ENCODE data around the gene CDH24. TPM values are rescaled to one million over a fixed set of nuclear protein-coding genes. Genes with fewer than 3 reads are reported as not detected.

CDH24 gene
- total and polyA plus RNA-seq, 2 of the 8 experiments (the other 6 are each of a cell fraction or from before 2014, with no cell fraction given), result 18.1 to 27.6 TPM

DNA sequence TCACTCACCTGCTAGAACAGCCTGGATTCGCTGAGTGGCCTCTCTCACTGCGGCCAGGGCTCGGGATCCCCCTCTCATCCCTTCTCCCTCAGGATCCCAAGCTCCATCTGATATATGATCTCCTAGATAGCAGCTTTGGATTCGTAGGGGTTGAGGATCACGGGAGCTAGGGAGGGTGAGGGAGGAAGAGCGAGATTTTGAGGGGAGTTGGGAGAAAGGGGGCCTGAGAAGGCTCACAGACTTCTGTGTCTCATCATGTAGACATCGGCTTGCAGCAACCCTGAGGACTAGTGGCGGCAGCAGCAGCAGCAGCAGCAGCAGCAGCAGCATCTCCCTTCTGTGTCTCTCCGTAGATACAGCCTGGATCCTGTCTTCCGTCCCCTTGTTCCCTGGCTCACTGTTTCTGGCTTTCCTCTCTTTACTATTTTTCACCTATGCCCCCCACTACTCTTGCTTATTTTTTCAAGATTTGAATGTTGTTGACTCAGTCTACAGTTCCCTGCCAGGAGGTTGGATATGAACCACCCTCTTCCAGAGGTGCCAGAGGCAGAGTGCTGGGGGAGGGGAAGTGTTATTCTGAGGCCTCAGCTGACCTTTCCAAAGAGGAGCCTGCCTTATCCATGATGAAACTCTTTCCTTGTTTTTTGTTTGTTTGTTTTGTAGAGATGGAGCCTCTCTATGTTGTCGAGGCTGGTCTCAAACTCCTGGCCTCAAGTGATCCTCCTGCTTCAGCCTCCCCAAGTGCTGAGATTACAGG, 47.4 kb upstream of the CDH24 start, which contains the start of gene CIROP:
CIROP (minus strand) TSS at position 399 of the 757 bp plus-strand sequence; CDS start at position 330, 69 bp downstream.
- 57 to 100% methylated on average over 1 to 11 of the region's 11 CpGs for WGBS, 2 experiments (ENCODE audit: extremely low coverage in 1 of 2, insufficient coverage in 1 of 2, insufficient read length in 1 of 2, insufficient replicate concordance in 2 of 2, low coverage in 1 of 2, low lambda C conversion rate in 2 of 2, missing lambda C conversion rate in 1 of 2)
- H3K4ac ChIP-seq (replicated peaks; ENCODE audit: insufficient read length, low read depth, low read length), result no peak within 1 kb of the TSS
- 0 out of 2 replicates have a peak within 1 kb of the TSS, but pooled peaks have one; percentile 17 for H2AK5ac ChIP-seq (ENCODE audit: low read depth, low read length)
- peak within 1 kb of the TSS; percentile 12; the same call in 1 of the 2 replicates for H2BK15ac ChIP-seq (ENCODE audit: low read length)
- H3K4me1 ChIP-seq (replicated peaks in 1 of 4; ENCODE audit: control insufficient read depth in 3 of 4, insufficient read depth in 4 of 4, low read length in 3 of 4), result peaks cover 6 to 15% (median 9%) of the 10 kb centered on the region in 4 experiments; a peak in 4 of 7 replicates
- peak within 1 kb of the TSS; percentile 75; the same call in 1 of the 2 replicates for H2BK12ac ChIP-seq (ENCODE audit: low read depth, low read length)
- no peak within 1 kb of the TSS for H4K91ac ChIP-seq (replicated peaks; ENCODE audit: insufficient read length, low read length)
- H3K23me2 ChIP-seq (ENCODE audit: low read depth, low read length), result no peaks in the 10 kb centered on the region
- CTCF ChIA-PET (ENCODE audit: partially characterized antibody), result interaction anchor here (1.4 kb wide), 2 partner anchors 9 to 34 kb away, joined by 4 to 7 read pairs; no protein-coding TSS in a partner anchor
- no peak within 1 kb of the TSS; the same call in 1 of the 2 replicates for H2BK5ac ChIP-seq (ENCODE audit: low read depth, low read length)
- H3K79me1 ChIP-seq (ENCODE audit: low read depth, low read length), result no peaks in the 10 kb centered on the region
- H3K14ac ChIP-seq (ENCODE audit: insufficient read length), result no peak within 1 kb of the TSS
- H4K20me1 ChIP-seq (replicated peaks in 1 of 2; ENCODE audit: control insufficient read depth in 1 of 2, insufficient read depth in 2 of 2, low read length in 2 of 2), result no peaks in the 10 kb centered on the region
- no peak within 1 kb of the TSS for H3K27ac ChIP-seq (ENCODE audit: low read depth, low read length)
- no peak within 1 kb of the TSS for H4K5ac ChIP-seq (ENCODE audit: insufficient read length, low read depth, low read length)
- H4K8ac ChIP-seq (ENCODE audit: extremely low read depth, insufficient read depth, low read length), result no peak within 1 kb of the TSS
- no peak for FAIRE-seq
- DNase-seq (ENCODE audit: low read depth in 1 of 2, low spot score in 2 of 2), result peak in 1 of 2 experiments; percentile 45
- H2AFZ ChIP-seq (ENCODE audit: low read length), result no peak within 1 kb of the TSS; the same call in 1 of the 2 replicates
- H2BK20ac ChIP-seq (ENCODE audit: low read length), result no peak within 1 kb of the TSS
- peak within 1 kb of the TSS in 1 of 2 experiments; percentile 17; a peak in 1 of 4 replicates for H3K4me2 ChIP-seq (ENCODE audit: insufficient read depth in 1 of 2, low read depth in 2 of 2, low read length in 2 of 2)
- POLR2A ChIA-PET (ENCODE audit: partially characterized antibody), result interaction anchor here (0.6 to 3.0 kb wide), 4 partner anchors 10 to 154 kb away, joined by 3 to 14 read pairs (median 9); partner anchors contain the start of genes ACIN1 and C14orf119
- peaks cover 3 to 4% of the 10 kb centered on the region in 2 experiments; a peak in 2 of 4 replicates for H3K9me3 ChIP-seq (ENCODE audit: insufficient read depth in 2 of 2, low read depth in 1 of 2, low read length in 1 of 2)
- no peaks in the 10 kb centered on the region for H3K36me3 ChIP-seq (ENCODE audit: control insufficient read depth in 2 of 4, insufficient read depth in 4 of 4, low read length in 3 of 4)
- H3K9ac ChIP-seq (replicated peaks in 1 of 4; ENCODE audit: extremely low read depth in 1 of 4, low read depth in 3 of 4, low read length in 3 of 4), result no peak within 1 kb of the TSS; a peak in 1 of 7 replicates
- no peaks in the 10 kb centered on the region for H3K79me2 ChIP-seq (ENCODE audit: control insufficient read depth in 1 of 2, insufficient read depth in 2 of 2, low read length in 2 of 2)
- no peak within 1 kb of the TSS for H2BK120ac ChIP-seq (replicated peaks; ENCODE audit: low read depth, low read length)
- H3K4me3 ChIP-seq (ENCODE audit: extremely low read depth in 1 of 4, insufficient read depth in 2 of 4, low read depth in 3 of 4, low read length in 4 of 4), result no peak within 1 kb of the TSS; a peak in 1 of 8 replicates
- H3K23ac ChIP-seq (ENCODE audit: insufficient read length), result no peak within 1 kb of the TSS
- no peaks in the 10 kb centered on the region; a peak in 2 of 7 replicates for H3K27me3 ChIP-seq (replicated peaks in 1 of 4; ENCODE audit: control insufficient read depth in 3 of 4, extremely low read depth in 1 of 4, insufficient read depth in 3 of 4, low read length in 3 of 4)
- TF ChIP-seq, protein P1, sequence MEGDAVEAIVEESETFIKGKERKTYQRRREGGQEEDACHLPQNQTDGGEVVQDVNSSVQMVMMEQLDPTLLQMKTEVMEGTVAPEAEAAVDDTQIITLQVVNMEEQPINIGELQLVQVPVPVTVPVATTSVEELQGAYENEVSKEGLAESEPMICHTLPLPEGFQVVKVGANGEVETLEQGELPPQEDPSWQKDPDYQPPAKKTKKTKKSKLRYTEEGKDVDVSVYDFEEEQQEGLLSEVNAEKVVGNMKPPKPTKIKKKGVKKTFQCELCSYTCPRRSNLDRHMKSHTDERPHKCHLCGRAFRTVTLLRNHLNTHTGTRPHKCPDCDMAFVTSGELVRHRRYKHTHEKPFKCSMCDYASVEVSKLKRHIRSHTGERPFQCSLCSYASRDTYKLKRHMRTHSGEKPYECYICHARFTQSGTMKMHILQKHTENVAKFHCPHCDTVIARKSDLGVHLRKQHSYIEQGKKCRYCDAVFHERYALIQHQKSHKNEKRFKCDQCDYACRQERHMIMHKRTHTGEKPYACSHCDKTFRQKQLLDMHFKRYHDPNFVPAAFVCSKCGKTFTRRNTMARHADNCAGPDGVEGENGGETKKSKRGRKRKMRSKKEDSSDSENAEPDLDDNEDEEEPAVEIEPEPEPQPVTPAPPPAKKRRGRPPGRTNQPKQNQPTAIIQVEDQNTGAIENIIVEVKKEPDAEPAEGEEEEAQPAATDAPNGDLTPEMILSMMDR (IDR thresholded peaks at IDR 0.05; ENCODE audit: control extremely low read depth in 1 of 3, insufficient read depth in 1 of 3, low read depth in 1 of 3, low read length in 3 of 3), result peak in 1 of 3 experiments; percentile 2; a peak in 1 of 4 replicates
- TF ChIP-seq, protein P2, sequence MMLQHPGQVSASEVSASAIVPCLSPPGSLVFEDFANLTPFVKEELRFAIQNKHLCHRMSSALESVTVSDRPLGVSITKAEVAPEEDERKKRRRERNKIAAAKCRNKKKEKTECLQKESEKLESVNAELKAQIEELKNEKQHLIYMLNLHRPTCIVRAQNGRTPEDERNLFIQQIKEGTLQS (IDR thresholded peaks at IDR 0.05; ENCODE audit: insufficient read depth, low read depth, low read length), result no peak
- H3K56ac ChIP-seq (replicated peaks; ENCODE audit: insufficient read length, low read depth, low read length), result no peak within 1 kb of the TSS
- H3K18ac ChIP-seq (ENCODE audit: extremely low read depth, low read length), result peak within 1 kb of the TSS; percentile 75; the same call in 1 of the 2 replicates

All from H1 (cell line).